ENCODE results near the gene HEMGN.
A peak's percentile ranks its signal among the peaks of the same experiment; 100 is the strongest.

- TF ChIP-seq POLR2AphosphoS5 (IDR thresholded peaks at IDR 0.05) (peak; percentile 45), CTCF (IDR thresholded peaks at IDR 0.05) (no peak), POLR2A (IDR thresholded peaks at IDR 0.05) (no peak)
Measured at GRCh38 chr9:97980918-97981845, 43.2 kb upstream of the HEMGN start.
